Activated CD4-positive, CD25-positive, alpha-beta regulatory T cell (primary cell): ENCODE results near the gene PLCB4.

Experiments
- DNase-seq, 4 experiments: peaks; one replicate each; lab custom pipeline; 2025; lab: John Stamatoyannopoulos, UW

Gene PLCB4

GRCh38 chr20:9495701-9496100, 426.8 kb downstream of the PLCB4 start:
- no peak for DNase-seq

GRCh38 chr20:9496155-9496554, 427.3 kb downstream of the PLCB4 start:
- no peak for DNase-seq

GRCh38 chr20:9498322-9498721, 429.4 kb downstream of the PLCB4 start:
- DNase-seq = no peak

- no peak for DNase-seq
Observed at GRCh38 chr20:9499126-9499899, 430.4 kb downstream of the PLCB4 start.

- DNase-seq = no peak
Observed at GRCh38 chr20:9500121-9500520, 431.2 kb downstream of the PLCB4 start.

- no peak for DNase-seq
Observed at GRCh38 chr20:9501473-9501872, 432.6 kb downstream of the PLCB4 start.

GRCh38 chr20:9503526-9504245, 434.8 kb downstream of the PLCB4 start:
- no peak for DNase-seq

GRCh38 chr20:9506280-9506821, 437.5 kb downstream of the PLCB4 start:
- DNase-seq = no peak

- no peak for DNase-seq
Observed at GRCh38 chr20:9506964-9507369, 438.1 kb downstream of the PLCB4 start.

- DNase-seq = no peak
Observed at GRCh38 chr20:9507544-9508239, 438.8 kb downstream of the PLCB4 start.

- no peak for DNase-seq
Observed at GRCh38 chr20:9508240-9508661, 439.4 kb downstream of the PLCB4 start.

GRCh38 chr20:9508696-9509178, 439.9 kb downstream of the PLCB4 start:
- DNase-seq = no peak

- no peak for DNase-seq
Observed at GRCh38 chr20:9509246-9509645, 440.4 kb downstream of the PLCB4 start.

- DNase-seq = no peak
Observed at GRCh38 chr20:9510911-9511310, 442.0 kb downstream of the PLCB4 start.

GRCh38 chr20:9514072-9514460, 445.2 kb downstream of the PLCB4 start:
- no peak for DNase-seq

- no peak for DNase-seq
Observed at GRCh38 chr20:9514461-9515213, 445.8 kb downstream of the PLCB4 start, which contains the start of gene LAMP5. Gene LAMP5 (plus strand): TSS chr20:9514590. CDS start chr20:9514853, 263 bp downstream.

GRCh38 chr20:9515214-9515585, 446.3 kb downstream of the PLCB4 start:
- DNase-seq = no peak

- DNase-seq = no peak
Observed at GRCh38 chr20:9515741-9516233, 446.9 kb downstream of the PLCB4 start.

GRCh38 chr20:9516234-9516871, 447.5 kb downstream of the PLCB4 start:
- no peak for DNase-seq

- DNase-seq = no peak
Observed at GRCh38 chr20:9517297-9518162, 448.6 kb downstream of the PLCB4 start.
